Activated CD4-positive, alpha-beta T cell treated with anti-CD3 and anti-CD28 coated beads for 24 hours (primary cell): ENCODE results near the gene LIPA.

ENCODE experiments used
- DNase-seq, 2 donors: peaks; one replicate each; pipeline ENCODE4 v3.0.0-alpha.2; 2020; ENCODE audit warnings: low read depth in 2 of 2

LIPA gene

GRCh38 chr10:89164920-89165319, 86.7 kb downstream of the LIPA start:
- DNase-seq = no peak

GRCh38 chr10:89164080-89164479, 87.5 kb downstream of the LIPA start:
- no peak for DNase-seq
